Right ventricle myocardium superior (tissue), 1 donor: ENCODE data around the gene VCP. TPM values are rescaled to one million over a fixed set of nuclear protein-coding genes. Genes with fewer than 3 reads are reported as not detected.

Source experiments
- ATAC-seq: fragments of 200-7000 bp; cut with Tn5 transposase; one replicate; pipeline ENCODE4 v1.9.1; 2020; ENCODE audit warnings: mild to moderate bottlenecking; ENCODE audit not compliant: poor library complexity
- DNase-seq: peaks from one replicate; pipeline ENCODE4 v3.0.0-alpha.2; 2020
- intact Hi-C: fragments of 100-400 bp; cut with DNase I; formaldehyde crosslinking; loops from one replicate; pipeline ENCODE4 v1.11.2; 2022
- total RNA-seq: library from RNA; stranded (reverse); fragmentation: NEBNext Ultra II Directional; extraction: Animal tissue kit (Norgen Biotek cat#: 25700); gene quantifications from one replicate; pipeline ENCODE4 v1.2.1, GENCODE V29; 2021
- donor health status: DM: no; HTN: yes; CAD: no; lungs with severe emphysema.

VCP gene
- total RNA-seq, 1 donor from 2014 or later, result 217 TPM

DNA sequence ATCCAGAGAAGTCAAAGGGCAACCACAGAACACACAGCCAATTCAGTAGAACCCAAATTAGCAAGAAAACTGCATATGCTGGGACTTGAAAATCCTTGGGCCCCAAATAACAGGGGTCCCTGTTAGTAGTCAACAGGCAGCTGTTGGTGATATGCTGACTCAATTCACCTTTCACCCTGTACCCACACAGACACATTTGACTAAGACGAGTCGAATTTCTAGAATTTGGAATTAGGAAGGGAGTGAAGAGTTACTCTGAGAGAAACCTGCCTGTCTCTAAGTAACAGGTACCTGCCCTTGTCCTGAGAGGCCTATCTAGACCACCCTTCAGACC, 821 bp upstream of the VCP start:
- DNase-seq (no peak), ATAC-seq (no peak)
- intact Hi-C loops, result no loop called here

DNA sequence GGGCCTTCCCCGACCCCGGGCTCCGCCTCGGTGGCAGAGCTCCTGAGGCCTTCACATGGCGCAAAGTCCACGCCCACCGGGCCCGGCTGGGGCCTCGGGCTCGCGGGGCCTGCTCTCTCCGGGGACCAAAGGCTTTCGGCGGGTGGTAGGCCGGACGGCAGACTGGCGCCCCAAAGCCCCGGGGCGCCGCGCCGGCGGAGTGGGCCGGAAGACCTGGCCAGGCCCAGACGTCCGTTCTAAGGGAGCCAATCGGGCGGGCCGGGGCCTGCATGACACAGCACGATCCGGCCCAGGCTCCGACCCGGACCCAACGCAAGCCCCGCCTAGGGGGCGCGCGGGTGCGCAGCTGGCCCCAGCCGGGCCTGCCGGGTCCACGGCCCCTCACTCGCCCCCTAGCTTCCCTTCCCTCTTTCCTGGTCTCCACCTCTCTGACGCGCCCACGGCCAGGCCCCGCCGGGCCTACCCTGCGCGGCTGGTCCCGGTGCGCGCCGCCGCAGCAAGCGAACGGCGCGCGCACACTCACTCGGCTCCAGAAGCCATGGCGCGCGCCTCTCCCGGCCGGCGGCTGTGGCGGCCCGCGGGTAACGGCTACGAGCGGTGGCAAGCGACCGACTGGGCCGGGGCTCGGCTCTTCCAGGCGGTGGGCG, 488 bp downstream of the VCP start:
- ATAC-seq, result peak; percentile 83
- peak; percentile 93 for DNase-seq
- intact Hi-C loops, result no loop called here

DNA sequence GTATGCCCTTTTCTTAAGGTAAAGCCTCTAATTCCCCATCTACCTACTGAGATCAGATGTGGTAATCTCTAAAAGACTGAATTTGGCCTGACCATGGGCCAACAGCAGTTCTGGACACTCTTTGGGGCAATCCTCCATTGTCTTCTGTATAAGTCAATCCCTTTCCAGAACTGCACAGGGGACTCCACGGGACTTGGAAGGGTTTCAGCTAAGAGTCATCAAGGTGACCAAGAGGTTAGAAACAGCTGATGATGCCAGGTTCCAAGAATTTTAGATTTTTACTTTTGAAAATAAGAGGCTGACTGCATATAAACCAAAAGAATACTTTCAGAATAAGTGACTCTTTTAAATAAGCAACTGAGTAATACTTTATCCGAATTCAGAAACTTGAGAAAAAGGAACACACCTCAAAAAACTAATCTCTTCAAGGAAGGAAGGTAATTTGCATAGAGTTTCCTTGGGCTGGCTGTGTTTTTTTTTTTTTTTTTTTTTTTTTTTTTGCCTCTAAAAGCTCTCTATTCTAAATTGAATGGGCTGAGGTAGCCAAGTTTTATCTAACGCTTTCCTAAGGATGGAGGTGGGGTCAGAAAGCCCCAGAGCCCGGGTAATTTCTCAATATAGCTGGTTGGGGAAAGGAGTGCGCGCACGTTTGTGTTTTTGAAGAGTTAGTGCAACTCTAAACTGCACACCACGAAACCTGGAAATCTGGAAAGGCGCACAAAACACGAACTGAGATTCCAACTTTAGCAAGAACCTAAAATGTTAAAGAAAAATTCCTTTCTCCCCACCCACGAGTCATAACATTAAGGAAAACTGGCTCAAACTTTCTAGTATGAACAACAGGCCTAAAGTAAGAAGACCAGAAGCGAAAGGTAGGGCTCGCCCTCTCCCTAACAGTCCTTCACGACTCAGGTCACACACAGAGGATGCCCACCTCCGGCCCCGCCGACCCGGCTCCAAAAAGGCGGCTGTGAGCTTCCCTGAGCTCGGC, 1.3 kb downstream of the VCP start:
- no peak for ATAC-seq
- no peak for DNase-seq
- intact Hi-C loops, result no loop called here

DNA sequence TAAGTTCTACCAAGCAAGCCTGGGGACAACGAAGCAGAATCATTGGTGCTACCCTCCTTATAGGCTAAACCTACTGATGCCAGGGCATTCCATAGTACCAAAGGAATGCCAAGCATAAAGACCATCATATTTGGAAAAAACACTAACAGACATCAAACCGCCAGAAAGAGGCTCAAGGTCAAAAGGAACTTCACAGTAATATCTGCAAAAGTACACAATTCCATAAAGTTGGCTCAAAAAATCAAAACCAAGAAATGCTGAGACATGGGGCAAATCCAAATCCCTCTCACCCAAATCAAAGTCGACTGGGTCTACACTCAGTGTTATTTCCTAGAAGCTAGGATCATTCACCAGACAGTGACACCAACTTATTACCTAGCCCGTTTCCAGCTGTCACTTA, 3.4 kb downstream of the VCP start:
- ATAC-seq (no peak), DNase-seq (no peak)
- intact Hi-C loops, result no loop called here

- DNase-seq, result no peak
- intact Hi-C loops, result no loop called here
- no peak for ATAC-seq
These were observed 5.4 kb downstream of the VCP start for GRCh38 chr9:35067056-35067455.

DNA sequence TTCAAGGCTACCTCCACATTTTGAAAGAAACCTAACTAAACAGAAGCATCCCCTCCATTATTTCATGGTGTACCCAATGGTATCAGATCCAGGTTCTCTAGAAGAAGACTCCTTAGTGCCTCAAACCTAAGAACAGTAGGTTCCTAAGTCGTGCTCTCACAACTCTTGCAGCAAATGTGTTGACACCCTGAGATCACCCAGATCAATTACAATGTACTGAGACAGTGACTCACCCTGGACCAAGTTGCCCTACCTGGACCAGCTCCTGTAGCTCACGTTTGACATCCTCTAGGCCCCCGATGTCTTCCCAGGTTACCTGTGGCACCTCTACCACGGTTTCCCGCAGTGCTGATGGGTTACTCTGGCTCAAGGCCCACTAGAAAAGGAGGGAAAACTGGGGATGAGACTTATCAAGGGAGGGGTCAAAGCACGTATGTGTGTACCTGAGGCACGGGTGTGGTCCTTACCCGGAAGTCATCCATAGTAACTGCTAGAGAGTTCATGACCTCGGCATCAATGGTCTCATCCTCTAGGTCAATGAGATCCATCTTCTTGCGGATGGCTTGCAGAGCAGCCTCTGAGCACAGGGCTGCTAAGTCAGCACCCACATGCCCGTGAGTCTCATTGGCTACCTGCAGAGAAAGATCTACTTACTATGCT, 11.7 kb downstream of the VCP start:
- intact Hi-C loops, result no loop called here
- no peak for ATAC-seq
- DNase-seq, result no peak

DNA sequence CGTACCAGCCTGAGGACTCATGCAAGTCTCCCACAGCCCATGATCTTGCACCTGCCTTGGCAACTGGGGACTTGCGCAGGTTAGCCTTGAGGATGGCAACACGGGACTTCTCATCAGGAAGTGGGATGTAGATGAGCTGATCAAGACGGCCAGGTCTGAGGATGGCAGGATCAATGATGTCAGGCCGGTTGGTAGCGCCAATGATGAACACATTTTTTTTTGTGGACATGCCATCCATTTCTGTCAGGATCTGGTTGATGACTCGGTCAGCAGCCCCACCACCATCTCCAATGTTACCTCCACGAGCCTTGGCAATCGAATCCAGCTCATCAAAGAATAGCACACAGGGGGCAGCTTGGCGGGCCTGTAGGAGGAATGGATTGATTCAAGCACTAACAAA, 13.0 kb downstream of the VCP start:
- DNase-seq (no peak), ATAC-seq (no peak)
- intact Hi-C loops, result loop anchor here (5.0 to 10.0 kb wide), 2 partner anchors 65 to 162 kb away; a partner anchor contains a TSS

GRCh38 chr9:35057271-35057620, 15.2 kb downstream of the VCP start:
- intact Hi-C loops, result loop anchor here (5.0 to 10.0 kb wide), 2 partner anchors 62 to 160 kb away; a partner anchor contains a TSS
- DNase-seq (no peak), ATAC-seq (no peak)

- intact Hi-C loops, result loop anchor here (5.0 to 10.0 kb wide), 2 partner anchors 62 to 159 kb away; a partner anchor contains a TSS
- DNase-seq (no peak), ATAC-seq (no peak)
These were observed 15.7 kb downstream of the VCP start for GRCh38 chr9:35056571-35057270.

DNA sequence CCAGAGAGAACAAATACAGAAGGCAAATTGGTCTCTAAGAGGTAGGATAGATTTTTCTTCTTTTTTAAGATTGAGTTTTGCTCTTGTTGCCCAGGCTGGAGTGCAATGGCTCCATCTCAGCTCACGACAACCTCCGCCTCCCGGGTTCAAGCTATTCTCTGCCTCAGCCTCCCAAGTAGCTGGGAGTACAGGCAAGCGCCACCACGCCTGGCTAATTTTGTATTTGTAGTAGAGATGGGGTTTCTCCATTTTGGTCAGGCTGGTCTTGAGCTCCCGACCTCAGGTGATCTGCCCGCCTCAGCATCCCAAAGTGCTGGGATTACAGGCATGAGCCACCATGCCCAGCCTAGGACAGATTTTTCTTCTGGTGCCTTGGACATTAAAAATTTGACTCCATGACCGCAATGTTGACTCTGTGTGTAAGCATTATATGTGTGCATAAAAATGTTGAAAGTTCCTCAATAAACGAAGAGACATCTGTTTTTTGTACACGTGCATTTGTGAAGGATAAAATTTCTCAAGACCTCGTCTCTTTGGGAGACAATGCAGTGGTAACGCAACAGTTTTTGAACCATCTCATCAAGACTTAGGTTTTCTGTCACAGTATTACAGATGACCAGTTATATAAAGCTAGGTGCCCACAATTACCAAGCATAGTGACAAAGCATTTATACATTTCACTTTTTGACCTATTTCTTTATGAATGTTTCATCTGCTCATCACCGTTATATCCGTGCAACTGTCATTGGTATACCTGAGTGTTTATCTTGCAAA, 17.4 kb downstream of the VCP start:
- intact Hi-C loops, result loop anchor here (5.0 to 10.0 kb wide), 2 partner anchors 60 to 158 kb away; a partner anchor contains a TSS
- ATAC-seq, result no peak

DNA sequence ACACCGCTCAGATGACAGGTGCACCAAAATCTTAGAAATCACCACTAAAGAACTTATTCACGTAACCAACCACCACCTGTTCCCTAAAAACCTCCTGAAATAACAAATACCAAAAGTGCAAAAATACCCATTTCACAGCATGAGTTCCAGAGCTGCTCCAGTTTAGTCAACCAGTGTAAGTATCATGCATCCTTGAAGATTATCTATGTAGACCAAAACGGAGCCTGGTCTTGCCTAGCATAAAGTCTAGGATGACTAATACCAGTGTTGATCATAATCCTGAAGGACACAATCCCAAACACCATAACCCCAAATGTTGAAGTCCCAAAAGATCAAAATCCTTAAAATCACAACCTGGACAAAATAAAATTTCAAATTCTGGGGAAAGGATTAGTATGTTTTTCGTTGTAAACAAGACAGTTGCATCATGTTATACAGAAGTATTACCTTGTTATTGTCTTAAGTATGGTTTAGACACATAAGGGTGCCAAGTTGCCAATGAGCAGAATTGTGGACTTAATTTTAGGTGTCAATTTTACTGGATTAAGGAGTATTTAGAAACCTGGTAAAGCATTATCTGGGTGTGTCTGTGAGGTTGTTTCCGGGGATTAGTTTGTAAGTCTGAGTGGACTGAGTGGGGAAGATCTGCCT, 18.1 kb downstream of the VCP start:
- no peak for DNase-seq
- ATAC-seq, result no peak
- intact Hi-C loops, result loop anchor here (10.0 kb wide), 1 partner anchor 60 kb away; no protein-coding TSS in a partner anchor

More for the DNA sequence above, 17.4 kb downstream of the VCP start:
- DNase-seq, result no peak

DNA sequence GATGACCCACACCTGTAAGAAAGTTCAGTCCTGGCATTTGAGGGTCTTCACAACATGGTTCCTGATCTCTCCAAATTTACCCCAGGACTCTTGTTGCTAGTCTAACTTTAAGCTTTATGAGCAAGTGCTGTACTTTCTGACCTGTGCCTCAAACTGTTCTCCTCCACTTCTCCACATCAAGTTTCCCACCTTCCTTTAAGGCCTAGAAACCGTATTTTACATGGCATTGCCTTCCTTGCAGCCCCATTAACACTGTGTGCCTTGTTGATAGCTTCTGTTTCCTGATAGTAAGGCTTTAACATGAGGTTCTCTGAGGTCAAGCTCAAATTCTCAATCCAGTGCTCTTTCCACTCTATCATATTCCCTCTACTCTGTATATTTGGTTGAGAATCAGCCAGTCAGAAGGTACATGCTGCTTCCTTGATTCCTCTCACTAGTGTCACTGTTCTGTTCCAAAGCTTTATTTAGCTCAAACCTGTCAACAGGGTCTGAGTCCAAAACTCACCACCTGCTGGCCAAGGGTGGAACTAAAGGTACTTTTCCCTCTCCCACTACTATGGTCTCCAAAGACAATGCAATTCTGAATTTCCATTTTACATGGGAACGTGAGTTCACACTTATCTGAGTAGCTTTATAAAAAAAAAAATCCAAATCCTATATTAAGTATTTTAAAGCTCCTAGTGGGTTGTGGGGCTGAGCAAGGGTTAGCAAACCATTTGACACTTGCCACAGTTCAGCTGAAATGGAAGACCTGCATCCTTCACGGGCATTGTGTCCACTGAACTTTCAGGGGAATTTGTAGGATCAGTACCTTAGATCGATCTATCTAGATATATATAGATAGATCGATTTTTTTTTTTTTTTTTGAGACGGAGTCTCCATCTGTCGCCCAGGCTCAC, 21.1 kb downstream of the VCP start:
- intact Hi-C loops, result loop anchor here (10.0 kb wide), 1 partner anchor 57 kb away; no protein-coding TSS in a partner anchor
- no peak for DNase-seq
- ATAC-seq, result peak; percentile 89

DNA sequence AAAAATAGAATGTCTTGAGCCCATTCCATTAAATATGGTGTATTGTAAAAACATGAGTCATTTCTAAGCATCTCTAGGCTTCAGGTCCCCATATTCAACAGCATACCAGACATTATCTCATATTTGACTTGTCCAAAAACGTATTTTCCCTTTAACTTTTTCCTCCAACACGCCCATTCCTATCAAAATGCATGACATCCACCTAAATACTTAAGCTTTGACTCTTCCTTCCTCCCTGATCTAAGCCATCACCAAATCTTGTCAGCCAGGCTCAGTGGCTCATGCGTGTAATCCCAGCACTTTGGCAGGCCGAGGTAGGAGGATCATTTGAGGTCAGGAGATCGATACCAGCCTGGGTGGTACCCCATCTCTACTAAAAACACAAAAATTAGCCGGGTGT, 23.9 kb downstream of the VCP start:
- no peak for DNase-seq
- ATAC-seq, result no peak
- intact Hi-C loops, result no loop called here

GRCh38 chr9:35044071-35044470, 28.4 kb downstream of the VCP start:
- no peak for ATAC-seq
- intact Hi-C loops, result no loop called here

GRCh38 chr9:35042891-35043545, 29.4 kb downstream of the VCP start:
- no peak for ATAC-seq
- no peak for DNase-seq
- intact Hi-C loops, result no loop called here

More at GRCh38 chr9:35044071-35044470, 28.4 kb downstream of the VCP start:
- DNase-seq, result no peak

DNA sequence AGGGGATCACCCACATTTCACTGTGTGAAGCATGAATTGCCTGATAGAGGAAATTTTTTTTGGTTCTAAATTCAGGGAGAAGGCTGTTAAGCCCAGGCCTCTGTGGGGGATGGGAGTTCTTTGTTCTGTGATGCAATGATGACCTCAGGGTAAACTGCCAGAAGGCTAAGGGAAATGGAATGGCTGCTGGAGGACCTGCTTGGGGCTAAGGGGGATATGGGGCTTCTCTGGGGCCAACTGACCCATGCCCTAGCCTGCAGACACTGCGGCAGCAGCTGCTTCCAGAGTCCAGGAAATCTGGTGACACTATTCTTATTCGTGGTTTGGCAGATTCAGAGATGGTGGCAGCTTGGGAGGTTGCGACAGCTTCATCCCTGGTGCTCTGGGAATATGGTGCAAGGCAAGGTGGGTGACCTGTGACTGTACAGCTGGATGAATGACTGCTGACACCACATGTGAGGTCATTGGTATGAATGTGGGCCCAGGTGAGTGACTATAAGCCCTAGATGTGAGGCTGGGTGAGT, 30.3 kb downstream of the VCP start:
- intact Hi-C loops, result no loop called here
- DNase-seq (no peak), ATAC-seq (peak; percentile 42)
